HFF-Myc (cell line): Measurements from ENCODE around the gene EEF1A1.

ENCODE experiments used
- DNase-seq: peaks from one replicate; pipeline ENCODE4 v3.0.0-alpha.2; 2011; ENCODE audit warnings: low read depth; ENCODE audit errors: extremely low read depth
- H3K4me3 ChIP-seq: replicated peaks from 2 replicates; pipeline ENCODE4 v1.5.1; 2011; ENCODE audit warnings: low read depth, mild to moderate bottlenecking, control low read depth, low read length
- CTCF ChIP-seq: IDR thresholded peaks from 2 replicates; pipeline ENCODE4 v1.5.1; 2012; ENCODE audit warnings: mild to moderate bottlenecking, low read depth, low read length, control low read depth; ENCODE audit errors: missing control alignments

Gene EEF1A1

GRCh38 chr6:73516514-73517489, 4.0 kb downstream of the EEF1A1 start:
- H3K4me3 ChIP-seq: peak overlapping the region; percentile 83
- DNase-seq: no peak
- no peak for TF ChIP-seq CTCF

- H3K4me3 ChIP-seq: no peak overlapping the region
- no peak for TF ChIP-seq CTCF
- no peak for DNase-seq
Observed at GRCh38 chr6:73515204-73515655, 5.6 kb downstream of the EEF1A1 start.

- DNase-seq: no peak
- TF ChIP-seq CTCF: no peak
- H3K4me3 ChIP-seq: no peak overlapping the region
Observed at GRCh38 chr6:73514746-73515110, 6.1 kb downstream of the EEF1A1 start.

GRCh38 chr6:73513496-73513854, 7.4 kb downstream of the EEF1A1 start:
- TF ChIP-seq CTCF: no peak
- DNase-seq: no peak
- H3K4me3 ChIP-seq: no peak overlapping the region

GRCh38 chr6:73511796-73512195, 9.0 kb downstream of the EEF1A1 start:
- no peak for TF ChIP-seq CTCF
- no peak for DNase-seq
- no peak overlapping the region for H3K4me3 ChIP-seq

- TF ChIP-seq CTCF: no peak
- no peak overlapping the region for H3K4me3 ChIP-seq
- no peak for DNase-seq
Observed at GRCh38 chr6:73509851-73510250, 11.0 kb downstream of the EEF1A1 start.
